Brain pericyte (primary cell): ENCODE results near the gene TMEM72.

Experiments
- DNase-seq: peaks from one replicate; pipeline ENCODE4 v3.0.0-alpha.2; 2012; ENCODE audit warnings: low read depth, low spot score

Gene TMEM72

DNA sequence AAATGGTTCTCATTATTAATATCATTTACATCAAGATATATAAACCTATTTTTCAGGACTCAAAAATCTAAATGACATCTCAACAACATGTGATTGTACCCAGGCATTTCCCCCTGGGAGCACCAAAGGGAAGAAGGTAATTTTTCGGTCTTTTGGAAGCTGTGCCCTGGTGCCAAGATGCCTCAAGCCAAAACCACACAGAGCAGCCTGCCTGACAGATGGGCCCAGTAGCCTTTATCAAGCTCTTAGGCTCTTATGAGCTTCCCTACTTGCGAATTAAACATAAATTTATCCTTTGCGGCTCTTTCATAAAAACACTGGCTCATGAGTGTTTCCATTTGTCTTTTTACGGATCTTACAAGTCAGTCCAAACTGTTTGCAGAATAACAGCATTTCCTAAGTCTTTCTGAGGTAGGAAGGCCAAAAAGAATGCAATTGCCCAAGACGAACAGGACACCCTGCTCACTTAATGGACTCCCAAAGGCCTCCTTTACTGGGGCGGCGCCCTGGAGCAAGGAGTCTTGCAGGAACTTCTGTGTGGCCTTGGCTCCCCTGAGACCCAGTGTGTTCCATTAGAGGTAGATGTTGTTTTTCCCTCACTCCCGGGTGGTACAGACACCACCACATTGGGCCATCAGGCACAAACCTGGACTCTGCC lies 44.4 kb downstream of the TMEM72 start:
- no peak for DNase-seq

GRCh38 chr10:44956226-44956625 lies 45.1 kb downstream of the TMEM72 start:
- DNase-seq = no peak

DNA sequence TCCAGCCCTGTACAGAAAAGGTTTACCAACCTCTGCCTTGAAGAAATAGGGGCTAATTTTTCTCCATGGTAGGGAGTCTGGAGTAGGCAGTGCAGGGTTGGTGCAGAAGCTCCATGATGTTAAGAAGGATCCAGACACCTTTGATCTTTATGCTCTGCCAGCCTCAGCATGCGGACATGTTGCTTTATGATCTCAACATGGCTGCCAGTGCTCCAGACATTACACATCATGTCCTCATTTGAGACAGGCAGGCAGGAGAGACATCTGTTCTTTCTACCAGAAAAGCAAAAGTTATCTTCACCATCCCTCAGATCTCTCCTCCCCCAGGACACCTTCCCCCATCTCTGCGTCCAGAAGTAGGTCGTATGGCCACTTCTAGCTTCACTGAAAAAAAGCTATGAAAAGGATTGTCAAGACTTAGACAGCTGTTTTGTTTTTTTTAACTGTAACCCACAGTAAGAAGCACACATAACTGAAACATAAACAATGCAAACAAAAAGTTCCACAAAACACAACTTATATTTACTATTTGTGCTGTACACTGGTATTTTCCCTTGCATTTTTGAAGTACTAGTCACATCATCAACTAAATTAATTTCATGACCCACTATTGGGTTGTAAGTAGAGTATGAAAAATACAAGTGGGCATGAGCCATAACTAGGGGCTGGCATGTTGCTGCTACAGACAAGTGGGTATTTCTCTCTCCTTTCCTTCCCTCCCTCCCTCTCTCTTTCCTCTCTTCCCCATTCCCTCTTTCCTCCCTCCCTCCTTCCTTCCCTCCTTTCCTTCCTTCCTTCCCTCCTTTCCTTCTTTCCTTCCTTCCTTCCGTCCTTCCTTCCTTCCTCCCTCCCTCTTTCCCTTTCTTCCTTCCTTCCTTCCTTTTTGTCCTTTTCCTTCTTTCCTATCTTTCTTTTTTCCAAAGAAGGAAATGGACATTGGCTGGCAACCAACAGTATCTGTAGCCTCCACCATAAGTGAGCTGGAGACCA lies 45.9 kb downstream of the TMEM72 start:
- DNase-seq = no peak

DNA sequence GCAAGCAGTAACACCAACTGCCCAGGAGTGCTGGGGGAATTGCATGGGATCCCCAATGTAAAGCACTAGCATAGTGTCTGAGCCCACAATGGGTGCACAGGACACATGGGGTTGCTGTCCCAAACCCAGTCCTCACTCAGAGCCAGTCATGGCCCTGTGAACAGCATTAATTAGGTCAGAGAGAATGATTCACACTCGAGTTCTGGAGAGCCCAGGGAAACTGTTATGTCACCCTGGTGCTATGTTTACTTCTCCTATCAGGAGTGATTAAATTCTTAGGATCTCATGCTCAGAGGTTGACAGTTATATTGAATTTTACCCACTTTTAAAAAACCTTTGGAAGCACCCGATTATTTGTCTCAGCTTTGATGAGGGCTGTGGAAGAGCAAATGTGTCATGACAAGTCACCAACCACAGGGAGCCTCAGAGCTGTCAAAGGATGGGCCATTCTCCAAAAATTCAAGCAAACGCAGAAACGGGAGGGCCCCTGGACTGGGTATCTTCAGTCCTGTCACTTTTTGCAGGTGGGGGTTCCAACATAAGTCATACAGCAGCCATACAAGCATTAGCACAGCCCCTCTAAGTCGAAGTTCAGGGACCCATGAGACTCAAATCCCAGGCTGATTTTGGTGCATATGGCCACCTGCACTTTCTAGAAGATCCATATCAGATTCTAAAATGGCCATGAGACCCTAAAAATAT lies 47.2 kb downstream of the TMEM72 start:
- DNase-seq = no peak

- no peak for DNase-seq
Measured at GRCh38 chr10:44958898-44959246, 47.7 kb downstream of the TMEM72 start.

DNA sequence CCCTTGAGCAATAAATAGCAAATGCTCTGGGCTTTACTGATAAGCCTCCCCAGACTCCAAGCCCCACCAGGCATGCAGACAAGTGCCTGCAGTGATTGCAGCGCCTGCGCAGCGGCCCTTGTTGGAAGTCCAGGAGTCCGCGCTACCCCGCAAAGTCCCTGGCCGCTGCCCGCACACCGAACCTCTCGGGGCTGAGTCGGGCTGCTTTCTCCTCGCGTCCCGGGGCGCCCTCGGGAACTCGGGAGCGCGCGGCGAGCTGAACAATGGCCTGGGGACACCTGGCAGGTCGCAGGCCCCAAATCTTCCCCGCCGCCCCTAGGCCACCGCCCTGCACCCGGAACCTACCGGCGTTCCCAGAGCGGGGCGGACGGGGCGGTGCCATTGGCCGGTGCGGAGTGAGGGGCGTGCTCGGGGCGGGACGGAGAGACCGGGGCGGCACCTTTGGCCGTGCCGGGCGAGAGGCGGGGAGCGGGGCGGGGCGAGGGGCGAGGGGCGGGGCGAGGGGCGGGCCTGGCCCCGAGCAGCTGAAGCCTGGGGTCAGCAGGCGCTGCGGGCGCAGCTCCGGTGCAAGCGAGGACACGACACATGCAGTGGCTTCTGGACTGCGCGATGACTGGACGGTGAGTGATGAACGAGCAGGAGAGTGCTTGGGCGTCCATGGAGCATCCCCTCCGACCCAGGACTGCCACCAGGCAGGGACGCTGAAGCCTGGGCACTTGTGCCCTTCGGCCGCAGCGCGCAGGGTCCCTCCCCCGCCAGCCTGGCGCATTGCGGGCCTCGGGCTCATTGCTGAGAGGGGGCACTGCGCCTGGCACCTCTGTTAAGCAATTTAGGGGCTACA lies 48.3 kb downstream of the TMEM72 start, which contains the start of gene RASSF4:
TSS of gene RASSF4 (plus strand) at position 556 of the 841 bp plus-strand sequence. CDS start 10,401 bp downstream, outside the sequence.
- DNase-seq = no peak

GRCh38 chr10:44960088-44960460 lies 48.9 kb downstream of the TMEM72 start:
- DNase-seq = no peak

DNA sequence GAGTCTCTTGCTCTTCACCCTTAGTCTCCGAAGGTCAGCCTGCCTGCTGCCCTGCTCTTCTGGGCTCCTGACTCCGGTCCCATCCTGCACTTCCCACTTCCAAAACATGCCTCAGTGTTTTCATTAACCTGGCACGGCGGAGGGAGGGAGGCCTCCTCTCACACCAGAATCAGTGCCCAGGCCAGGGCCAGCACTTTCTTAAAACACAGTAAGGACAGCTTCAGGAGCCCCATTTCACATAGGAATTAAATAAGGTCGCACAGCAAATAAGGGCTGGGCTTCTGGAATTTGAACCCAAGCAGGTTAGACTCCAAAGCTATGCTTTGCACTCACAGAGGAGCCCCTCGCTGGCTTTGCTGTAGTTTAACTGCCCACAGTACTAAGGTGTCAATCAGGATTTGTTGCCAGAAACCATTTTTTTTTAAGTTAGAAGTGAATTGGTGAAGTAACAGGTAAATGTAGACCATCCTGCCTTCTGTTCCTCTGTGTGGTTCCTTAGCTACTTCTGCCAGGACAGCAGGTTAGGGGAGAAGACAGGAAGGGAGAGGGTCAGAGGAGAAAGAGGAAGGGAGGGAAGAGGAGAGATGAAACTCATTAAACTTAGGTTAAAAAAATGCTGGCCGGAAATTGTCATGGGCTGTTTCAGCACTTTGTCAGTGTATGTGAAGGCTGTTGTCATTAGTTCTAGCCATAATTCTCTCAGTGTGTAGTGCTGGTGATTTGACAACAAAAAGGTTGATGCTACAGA lies 49.5 kb downstream of the TMEM72 start:
- DNase-seq = no peak

DNA sequence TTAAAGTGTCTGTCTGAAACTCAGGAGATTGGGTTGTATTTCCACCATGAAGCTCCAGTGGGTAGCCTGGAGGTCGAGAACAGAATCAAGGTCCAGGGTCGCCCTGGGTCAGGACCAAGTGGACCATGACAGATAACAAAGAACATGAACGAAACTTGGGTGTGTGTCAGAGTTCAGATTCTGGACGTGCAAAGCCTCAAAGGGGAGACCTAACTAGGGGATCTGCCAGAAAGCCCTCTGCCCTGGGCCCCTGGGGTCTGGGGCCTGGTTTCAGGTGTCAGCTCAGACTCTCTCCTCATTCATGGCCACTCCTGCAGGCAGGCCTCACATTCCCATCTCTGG lies 50.1 kb downstream of the TMEM72 start:
- no peak for DNase-seq

DNA sequence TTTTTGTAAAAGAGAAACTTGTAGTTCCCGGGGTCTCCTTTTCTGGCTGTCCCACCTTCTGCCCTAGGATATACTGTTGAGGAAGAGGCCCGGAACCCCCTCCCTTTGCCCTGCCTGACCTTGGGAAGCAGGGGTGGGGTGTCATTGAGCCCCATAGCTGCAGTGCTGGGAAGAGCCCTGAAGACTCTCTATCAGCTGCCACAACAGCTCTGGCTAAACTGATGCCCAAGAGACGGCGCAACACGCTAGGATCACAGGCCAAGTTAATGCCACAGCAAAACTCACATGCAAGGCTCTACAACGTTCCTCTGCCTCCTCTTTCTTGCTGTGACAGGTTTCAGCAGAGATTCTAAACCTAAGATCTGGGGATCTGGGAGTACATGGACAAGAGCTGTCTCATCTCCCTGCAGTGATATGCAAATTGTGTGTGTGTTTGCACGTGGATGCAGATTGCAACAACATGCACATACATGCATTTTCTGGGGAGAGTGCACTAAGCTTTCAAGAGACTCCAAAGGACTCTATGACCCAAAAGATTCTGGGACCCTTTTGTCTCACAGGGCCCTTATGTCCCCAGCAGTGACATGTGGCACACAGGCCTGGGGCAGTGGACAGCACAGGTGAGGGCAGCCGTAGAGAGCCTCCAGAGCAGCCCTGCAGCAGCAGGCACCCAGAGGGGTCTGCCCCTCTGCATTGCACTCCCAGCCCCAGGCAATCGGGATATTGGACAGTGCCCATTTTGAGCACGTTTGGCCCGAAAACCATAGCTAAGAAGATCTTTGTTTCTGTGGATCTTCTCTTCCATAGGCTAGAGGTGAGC lies 51.0 kb downstream of the TMEM72 start:
- no peak for DNase-seq

- DNase-seq = no peak
Measured at GRCh38 chr10:44962870-44963738, 52.0 kb downstream of the TMEM72 start.

- no peak for DNase-seq
Measured at GRCh38 chr10:44963772-44964633, 52.9 kb downstream of the TMEM72 start.

- DNase-seq = no peak
Measured at GRCh38 chr10:44965104-44965503, 54.0 kb downstream of the TMEM72 start.

DNA sequence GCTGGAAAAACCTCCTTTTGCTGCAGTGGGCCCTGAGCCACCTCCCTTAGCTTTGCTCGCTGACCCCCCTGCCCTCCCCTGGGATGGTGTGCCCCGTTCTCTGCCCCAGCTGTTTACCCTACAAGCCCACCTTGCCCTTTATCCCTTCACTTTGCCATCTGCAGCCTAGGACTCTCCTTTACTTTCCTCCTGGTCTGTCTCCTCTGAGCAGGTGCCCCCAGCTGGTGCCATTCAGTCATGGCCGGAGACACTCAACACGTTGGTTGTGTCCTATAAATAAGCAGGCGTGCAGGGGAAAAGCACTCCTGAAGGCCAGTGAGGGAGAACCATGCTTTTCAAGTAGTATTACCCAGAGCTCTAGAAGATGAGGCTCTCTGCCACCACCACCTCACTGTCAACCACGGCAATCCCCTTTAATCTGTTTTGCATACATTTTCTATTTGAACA lies 54.5 kb downstream of the TMEM72 start:
- DNase-seq = no peak

DNA sequence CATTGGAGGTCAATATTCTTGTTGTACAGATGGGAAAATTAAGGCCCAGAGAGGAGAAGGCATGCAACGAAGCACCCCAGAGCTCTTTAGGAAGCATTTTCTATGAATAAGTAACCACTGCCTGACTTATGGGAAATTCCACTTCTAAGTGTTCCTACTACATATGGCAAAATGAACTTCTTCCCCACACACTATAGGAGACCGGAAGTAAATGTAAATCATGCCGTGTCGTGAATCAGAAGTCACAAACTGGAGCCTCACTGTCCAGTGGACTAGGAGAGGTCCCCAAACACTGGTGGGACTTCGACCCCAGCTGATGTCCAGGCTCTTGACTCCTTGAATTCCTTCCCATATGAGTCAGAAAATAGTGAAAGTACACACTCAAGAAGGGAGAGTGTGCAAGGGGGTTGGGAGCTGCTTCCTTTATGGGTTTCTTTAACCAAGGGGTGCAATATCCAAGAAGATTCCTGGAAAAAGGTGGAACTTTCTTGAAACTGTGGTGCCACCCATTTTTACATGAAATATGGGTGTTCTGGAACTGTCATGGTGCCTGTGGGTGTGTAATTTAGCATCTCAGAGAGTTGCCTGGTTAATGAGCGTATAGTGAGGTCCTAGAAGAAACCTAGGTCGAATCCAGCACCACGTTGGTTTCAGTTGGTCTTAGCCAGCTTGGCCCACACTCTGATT lies 55.1 kb downstream of the TMEM72 start:
- DNase-seq = no peak

- no peak for DNase-seq
Measured at GRCh38 chr10:44966816-44967509, 55.8 kb downstream of the TMEM72 start.

- no peak for DNase-seq
Measured at GRCh38 chr10:44967616-44968015, 56.5 kb downstream of the TMEM72 start.
